Measurements from ENCODE around the gene CSTA.

CSTA gene

DNA sequence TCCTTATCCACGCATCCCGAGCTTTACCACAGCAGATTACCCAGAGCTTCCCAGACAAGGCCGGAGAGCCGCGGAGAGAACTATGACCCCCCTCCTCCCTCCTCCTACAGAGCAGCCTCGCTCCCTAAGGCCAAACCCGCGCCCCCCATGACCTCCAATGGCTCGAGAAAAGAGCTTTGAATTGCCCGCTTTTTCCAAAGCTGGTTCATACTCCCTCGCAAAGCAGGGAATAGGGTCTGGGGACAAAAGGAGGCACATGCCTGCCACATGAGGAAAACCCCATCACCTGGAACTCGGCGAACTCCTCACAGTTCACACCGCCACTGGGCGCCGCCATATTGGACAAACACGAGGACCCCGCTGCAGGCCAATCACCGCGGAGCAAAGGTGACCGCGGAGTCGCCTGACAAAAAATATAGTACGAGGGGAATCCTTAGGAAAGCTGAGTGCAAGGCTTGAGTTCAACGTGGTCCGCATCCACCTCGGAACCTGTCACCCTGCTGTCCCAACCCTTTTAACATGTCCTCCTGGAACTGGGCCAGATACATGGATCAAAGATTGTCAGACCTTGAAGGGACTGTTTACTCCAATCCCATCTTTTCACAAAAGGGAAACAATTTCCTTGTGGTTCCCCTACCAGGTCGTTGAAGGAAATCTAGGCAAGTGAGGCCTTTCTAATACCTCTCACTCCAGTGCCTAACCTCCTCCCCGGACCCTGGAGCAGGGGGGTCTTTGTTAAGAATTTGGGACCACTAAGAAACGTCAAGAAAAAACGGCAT is 58.0 kb downstream of the CSTA start, which contains the start of gene MIX23:
Gene MIX23 (minus strand): TSS at position 344 of the 779 bp plus-strand sequence. CDS start 7 bp downstream, at position 337.
- peak; percentile 70 for DNase-seq (ENCODE audit: low read depth)

DNA sequence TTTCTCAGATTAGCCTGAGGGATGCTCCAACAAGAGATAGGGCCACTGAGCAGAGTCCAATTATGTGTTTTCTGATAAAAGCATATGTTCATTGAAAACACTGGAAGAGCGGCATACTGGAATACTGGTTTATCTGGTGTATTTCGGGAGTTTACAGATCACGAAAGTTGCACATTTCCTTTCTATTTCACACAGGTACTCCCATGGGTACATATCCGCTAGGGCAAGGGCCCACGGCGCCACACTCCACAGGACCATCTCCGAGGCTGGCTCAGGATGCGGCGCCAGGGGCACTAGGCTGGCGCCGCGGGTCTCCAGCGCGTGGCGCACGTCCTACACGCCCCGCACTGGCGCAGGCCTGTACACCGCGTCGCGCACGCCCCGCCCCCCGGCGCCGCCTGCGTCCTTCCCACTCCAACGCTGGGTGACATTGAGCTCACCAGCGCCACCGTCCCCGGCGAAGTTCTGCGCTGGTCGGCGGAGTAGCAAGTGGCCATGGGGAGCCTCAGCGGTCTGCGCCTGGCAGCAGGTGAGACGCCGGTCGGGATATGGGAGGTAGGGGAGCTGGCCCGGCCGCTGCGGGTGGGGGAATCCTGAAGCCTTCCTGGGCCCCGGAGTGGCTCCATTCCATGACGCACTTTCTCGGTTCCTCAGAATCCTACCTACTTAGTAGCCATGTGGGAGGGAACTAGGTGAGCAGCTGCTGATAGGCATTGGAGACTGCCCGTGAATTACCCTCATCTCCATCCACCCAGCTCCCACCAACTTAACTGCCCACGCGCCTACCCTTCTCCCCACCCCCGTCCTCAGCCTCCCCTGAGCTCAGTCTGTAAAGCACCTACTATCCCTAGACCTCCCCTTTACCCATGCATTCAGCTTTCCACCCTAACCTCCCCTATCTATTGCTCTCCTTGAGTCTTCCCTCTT is 59.0 kb downstream of the CSTA start, which contains the start of gene FAM162A:
Gene FAM162A (plus strand): TSS at position 412 of the 927 bp plus-strand sequence. CDS start 84 bp downstream, at position 496.
- DNase-seq (ENCODE audit: low read depth), result peak; percentile 92

DNA sequence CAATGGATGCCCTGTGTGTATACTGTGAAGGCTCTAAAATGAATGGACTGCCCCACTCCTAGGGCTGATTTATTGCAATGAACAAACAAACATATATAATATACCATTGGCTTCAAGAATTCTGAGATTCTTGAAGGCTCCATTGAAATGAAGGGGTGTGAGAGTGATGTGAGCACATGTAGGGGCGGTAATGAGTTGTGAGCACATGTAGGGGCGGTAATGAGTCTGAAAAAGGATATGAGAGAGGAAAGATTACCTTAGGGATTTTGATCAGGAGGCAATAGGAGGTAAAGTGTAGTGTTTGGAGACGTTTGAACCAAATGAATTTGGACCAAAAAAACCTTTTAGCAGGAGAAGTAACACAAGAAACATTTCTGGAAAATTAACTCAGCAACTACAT is 62.7 kb downstream of the CSTA start:
- no peak for DNase-seq (ENCODE audit: low read depth)

DNA sequence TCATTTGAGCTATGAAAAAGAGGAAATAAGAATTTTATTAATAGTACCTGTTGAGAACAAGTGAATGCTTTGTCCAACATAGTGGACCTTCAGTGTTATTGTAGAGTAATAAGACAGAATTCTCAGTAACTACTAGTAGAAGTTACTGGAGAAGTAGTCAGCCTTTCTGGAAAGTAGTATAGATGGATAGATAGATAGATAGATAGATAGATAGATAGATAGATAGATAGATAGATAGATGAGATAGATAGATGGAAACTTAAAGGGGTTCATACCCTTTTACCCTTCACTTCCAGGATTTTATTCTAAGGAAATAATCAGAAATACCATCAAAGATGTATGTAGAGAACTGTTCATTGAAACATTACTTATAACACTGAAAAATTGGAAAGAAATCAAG is 64.1 kb downstream of the CSTA start:
- no peak for DNase-seq (ENCODE audit: low read depth)

DNA sequence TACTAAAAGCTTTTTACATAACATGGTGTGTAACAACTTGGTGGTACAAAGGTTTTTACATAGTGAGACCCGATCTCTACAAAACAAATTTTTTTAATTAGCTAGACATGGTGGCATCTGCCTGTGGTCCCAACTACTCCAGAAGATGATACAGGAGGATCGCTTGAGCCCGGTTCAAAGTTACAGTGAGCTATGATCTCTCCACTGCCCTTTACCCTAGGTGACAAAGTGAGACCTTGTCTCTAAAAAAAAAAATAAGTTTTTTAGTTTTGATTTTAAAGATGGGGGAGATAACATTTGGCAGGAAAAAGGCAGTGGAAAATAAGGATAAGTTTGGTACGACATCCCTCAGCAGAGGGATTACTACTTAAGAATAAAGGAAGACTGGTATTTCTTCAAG is 64.8 kb downstream of the CSTA start:
- no peak for DNase-seq (ENCODE audit: low read depth)

DNA sequence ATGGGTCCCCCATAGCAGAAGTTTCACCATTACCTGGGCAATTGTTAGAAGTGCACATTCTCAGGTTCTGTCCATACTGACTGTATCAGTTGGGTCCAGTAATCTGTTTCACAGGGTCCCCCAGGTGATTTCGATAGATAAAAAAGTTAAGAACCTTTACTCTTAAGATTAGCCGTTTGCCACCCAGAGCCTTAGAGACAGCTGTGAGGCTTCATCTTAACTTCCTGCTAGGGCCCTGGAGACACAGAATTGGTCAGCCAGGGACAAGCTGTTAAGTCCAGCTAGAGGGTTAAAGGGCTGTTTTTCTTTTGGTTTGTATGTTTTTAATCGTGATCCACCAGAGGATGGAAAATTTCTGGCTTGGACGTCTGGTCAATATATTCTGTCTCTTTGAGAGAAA is 65.6 kb downstream of the CSTA start:
- DNase-seq (ENCODE audit: low read depth), result no peak
